H9 (cell line): ENCODE results near the gene TPD52L1. TPM values are rescaled to one million over a fixed set of nuclear protein-coding genes. Genes with fewer than 3 reads are reported as not detected.

Source experiments
- DNase-seq: peaks from one replicate; pipeline ENCODE4 v3.0.0-alpha.2; 2017
- H2AFZ ChIP-seq: one replicate; pipeline ENCODE4 v1.6.1; 2013; ENCODE audit warnings: mild to moderate bottlenecking, low read length, control low read depth, moderate library complexity
- H2AK5ac ChIP-seq: 2 replicates; pipeline ENCODE4 v1.6.1; 2013; ENCODE audit warnings: low read length, control low read depth, mixed read lengths; ENCODE audit not compliant: insufficient read length
- H2BK120ac ChIP-seq: one replicate; pipeline ENCODE4 v1.6.1; 2013; ENCODE audit warnings: low read depth, mild to moderate bottlenecking, low read length, control low read depth, inconsistent platforms; ENCODE audit not compliant: poor library complexity, severe bottlenecking
- H2BK12ac ChIP-seq: 2 replicates; pipeline ENCODE4 v1.6.1; 2013; ENCODE audit warnings: low read length, control low read depth, mixed read lengths, low read depth; ENCODE audit not compliant: insufficient read length
- H2BK15ac ChIP-seq: 2 replicates; pipeline ENCODE4 v1.6.1; 2013; ENCODE audit warnings: low read depth, low read length, control low read depth
- H2BK20ac ChIP-seq: one replicate; pipeline ENCODE4 v1.6.1; 2013; ENCODE audit warnings: low read depth, mild to moderate bottlenecking, low read length, control low read depth, inconsistent platforms; ENCODE audit not compliant: poor library complexity, severe bottlenecking
- H2BK5ac ChIP-seq: 2 replicates; pipeline ENCODE4 v1.6.1; 2013; ENCODE audit warnings: low read length, control low read depth, mixed read lengths; ENCODE audit not compliant: insufficient read length
- H3K14ac ChIP-seq: 2 replicates; pipeline ENCODE4 v1.6.1; 2013; ENCODE audit warnings: low read length, control low read depth; ENCODE audit not compliant: insufficient read depth
- H3K18ac ChIP-seq: 2 replicates; pipeline ENCODE4 v1.6.1; 2013; ENCODE audit warnings: low read depth, mild to moderate bottlenecking, mixed read lengths, low read length, control low read depth; ENCODE audit not compliant: insufficient read length
- H3K23ac ChIP-seq: 2 replicates; pipeline ENCODE4 v1.6.1; 2013; ENCODE audit warnings: low read length, control low read depth, mixed read lengths, low read depth; ENCODE audit not compliant: insufficient read length
- H3K23me2 ChIP-seq: 2 replicates; pipeline ENCODE4 v1.6.1; 2013; ENCODE audit warnings: low read depth, mild to moderate bottlenecking, mixed read lengths, low read length, control low read depth; ENCODE audit not compliant: insufficient read length, poor library complexity, severe bottlenecking
- H3K27ac ChIP-seq: 2 replicates; pipeline ENCODE4 v1.5.1; 2013; ENCODE audit warnings: low read length, control low read depth, mixed read lengths, low read depth; ENCODE audit not compliant: insufficient read length
- H3K27me3 ChIP-seq: 2 replicates; pipeline ENCODE4 v1.6.1; 2013; ENCODE audit warnings: low read length, control low read depth, inconsistent platforms; ENCODE audit not compliant: insufficient read depth
- H3K4ac ChIP-seq: 2 replicates; pipeline ENCODE4 v1.6.1; 2013; ENCODE audit warnings: low read depth, mild to moderate bottlenecking, control low read depth, inconsistent platforms, low read length, moderate library complexity
- H3K4me1 ChIP-seq: 2 replicates; pipeline ENCODE4 v1.6.1; 2013; ENCODE audit warnings: low read length, control low read depth, inconsistent platforms; ENCODE audit not compliant: insufficient read depth
- H3K4me2 ChIP-seq: 2 replicates; pipeline ENCODE4 v1.6.1; 2013; ENCODE audit warnings: low read length, control low read depth, mixed read lengths; ENCODE audit not compliant: insufficient read length, insufficient read depth
- H3K56ac ChIP-seq: 2 replicates; pipeline ENCODE4 v1.6.1; 2013; ENCODE audit warnings: low read depth, mild to moderate bottlenecking, mixed read lengths, low read length, control low read depth; ENCODE audit not compliant: insufficient read length
- H3K79me1 ChIP-seq: 2 replicates; pipeline ENCODE4 v1.6.1; 2013; ENCODE audit warnings: low read depth, mild to moderate bottlenecking, moderate library complexity, low read length, control low read depth, inconsistent platforms; ENCODE audit not compliant: insufficient read depth, poor library complexity, severe bottlenecking
- H3K79me2 ChIP-seq: 2 replicates; pipeline ENCODE4 v1.6.1; 2013; ENCODE audit warnings: low read length, control low read depth, inconsistent platforms; ENCODE audit not compliant: insufficient read depth
- H3K9ac ChIP-seq: 2 replicates; pipeline ENCODE4 v1.6.1; 2013; ENCODE audit warnings: low read length, control low read depth, mixed read lengths; ENCODE audit not compliant: insufficient read length; ENCODE audit errors: extremely low read depth
- H3K9me3 ChIP-seq: one replicate; pipeline ENCODE4 v1.6.1; 2013; ENCODE audit warnings: low read depth, low read length, inconsistent platforms; ENCODE audit not compliant: control insufficient read depth
- H3T11ph ChIP-seq: one replicate; pipeline ENCODE4 v1.6.1; 2013; ENCODE audit warnings: mild to moderate bottlenecking, low read length, control low read depth, inconsistent platforms
- H4K20me1 ChIP-seq: one replicate; pipeline ENCODE4 v1.6.1; 2013; ENCODE audit not compliant: control insufficient read depth, insufficient read length, insufficient read depth
- H4K5ac ChIP-seq: 2 replicates; pipeline ENCODE4 v1.6.1; 2013; ENCODE audit warnings: low read depth, mild to moderate bottlenecking, mixed read lengths, low read length, control low read depth; ENCODE audit not compliant: insufficient read length
- H4K8ac ChIP-seq: replicated peaks from 2 replicates; pipeline ENCODE4 v1.6.1; 2013; ENCODE audit warnings: low read length, control low read depth, mixed read lengths, low read depth; ENCODE audit not compliant: insufficient read length
- H4K91ac ChIP-seq: 2 replicates; pipeline ENCODE4 v1.6.1; 2013; ENCODE audit warnings: low read depth, mild to moderate bottlenecking, moderate library complexity, mixed read lengths, low read length, control low read depth; ENCODE audit not compliant: insufficient read length
- H3K27ac Mint-ChIP-seq, 3 experiments: 2 replicates in 2 of 3; 3 replicates in 1 of 3; pipeline ENCODE4 v1.8.0; 2020 to 2021; ENCODE audit warnings: mixed read lengths in 3 of 3, mild to moderate bottlenecking in 1 of 3, moderate library complexity in 1 of 3
- H3K27me3 Mint-ChIP-seq: 2 replicates; pipeline ENCODE4 v1.8.0; 2021; ENCODE audit warnings: low read depth, mild to moderate bottlenecking, moderate library complexity, mixed read lengths
- H3K36me3 Mint-ChIP-seq, 3 experiments: 2 replicates in 2 of 3; 3 replicates in 1 of 3; pipeline ENCODE4 v1.8.0; 2020 to 2021; ENCODE audit warnings: low read depth in 3 of 3, mixed read lengths in 3 of 3; ENCODE audit not compliant: insufficient read depth in 1 of 3
- H3K4me1 Mint-ChIP-seq, 2 experiments: 2 replicates each; pipeline ENCODE4 v1.8.0; 2020; ENCODE audit warnings: mixed read lengths in 2 of 2
- H3K4me3 Mint-ChIP-seq, 2 experiments: 2 replicates in 1 of 2; 3 replicates in 1 of 2; pipeline ENCODE4 v1.8.0; 2020 to 2021; ENCODE audit warnings: mild to moderate bottlenecking in 2 of 2, mixed read lengths in 2 of 2, moderate library complexity in 1 of 2
- H3K9me3 Mint-ChIP-seq, 2 experiments: 2 replicates in 1 of 2; 3 replicates in 1 of 2; pipeline ENCODE4 v1.8.0; 2020; ENCODE audit warnings: mild to moderate bottlenecking in 2 of 2, mixed read lengths in 2 of 2, moderate library complexity in 1 of 2
- WGBS: extraction: QIAGEN DNeasy Blood & Tissue Kit; methylation state at CpG from one replicate; pipeline ENCODE4 v1.1.7; 2013; ENCODE audit warnings: missing lambda C conversion rate, low lambda C conversion rate, mixed read lengths; ENCODE audit not compliant: insufficient read length; ENCODE audit errors: extremely low coverage; 5-methylcytosine and 5-hydroxymethylcytosine counted together
- total RNA-seq: library from RNA; stranded (reverse); gene quantifications from 2 replicates; pipeline ENCODE4 v1.2.1, GENCODE V29; 2021
- TF ChIP-seq, protein P1 (sequence below): fragments of 200-600 bp; sonication (generic); conservative IDR thresholded peaks from 3 replicates; pipeline ENCODE4 v1.8.0; 2021; ENCODE audit warnings: antibody characterized with exemption, mild to moderate bottlenecking

TPD52L1 gene
- total RNA-seq, 1 experiment from 2014 or later = 6.6 TPM

- Histone ChIP-seq H2BK15ac (no peak overlapping the region), H2AFZ (no peak overlapping the region), H3K27ac (no peak overlapping the region), H3K14ac (no peak overlapping the region), H4K5ac (no peak overlapping the region), H2BK12ac (no peak overlapping the region), H3K23me2 (peaks cover under 1% of the 10 kb centered on the region), H3K4me1 (0 out of 2 replicates have a peak, but pooled peaks cover 2% of the 10 kb centered on the region), H2BK120ac (no peak overlapping the region), H3K4me2 (no peak overlapping the region), H3K4ac (no peak overlapping the region), H2BK20ac (no peak overlapping the region), H3K27me3 (no peaks in the 10 kb centered on the region), H3K9me3 (no peaks in the 10 kb centered on the region), H3K9ac (no peak overlapping the region), H3K79me2 (no peaks in the 10 kb centered on the region), H3K23ac (no peak overlapping the region), H4K8ac (no peak overlapping the region), H3K79me1 (no peaks in the 10 kb centered on the region), H2AK5ac (no peak overlapping the region), H3T11ph (no peak overlapping the region), H3K56ac (no peak overlapping the region), H4K91ac (no peak overlapping the region), H2BK5ac (no peak overlapping the region), H3K18ac (no peak overlapping the region), H4K20me1 (no peaks in the 10 kb centered on the region)
- DNase-seq = no peak
- no CpG with 5 or more reads among the region's 3 CpGs for whole genome bisulfite sequencing
- Mint-ChIP-seq H3K27ac (no peak overlapping the region), H3K4me3 (no peak overlapping the region), H3K4me1 (peaks cover 2% of the 10 kb centered on the region in 2 experiments; a peak in 2 of 4 replicates), H3K9me3 (peaks cover 0 to 4% of the 10 kb centered on the region in 2 experiments; a peak in 2 of 5 replicates), H3K27me3 (peaks cover 21% of the 10 kb centered on the region), H3K36me3 (peaks cover 0 to 4% (median 0%) of the 10 kb centered on the region in 3 experiments; a peak in 1 of 7 replicates)
- TF ChIP-seq, protein P1, sequence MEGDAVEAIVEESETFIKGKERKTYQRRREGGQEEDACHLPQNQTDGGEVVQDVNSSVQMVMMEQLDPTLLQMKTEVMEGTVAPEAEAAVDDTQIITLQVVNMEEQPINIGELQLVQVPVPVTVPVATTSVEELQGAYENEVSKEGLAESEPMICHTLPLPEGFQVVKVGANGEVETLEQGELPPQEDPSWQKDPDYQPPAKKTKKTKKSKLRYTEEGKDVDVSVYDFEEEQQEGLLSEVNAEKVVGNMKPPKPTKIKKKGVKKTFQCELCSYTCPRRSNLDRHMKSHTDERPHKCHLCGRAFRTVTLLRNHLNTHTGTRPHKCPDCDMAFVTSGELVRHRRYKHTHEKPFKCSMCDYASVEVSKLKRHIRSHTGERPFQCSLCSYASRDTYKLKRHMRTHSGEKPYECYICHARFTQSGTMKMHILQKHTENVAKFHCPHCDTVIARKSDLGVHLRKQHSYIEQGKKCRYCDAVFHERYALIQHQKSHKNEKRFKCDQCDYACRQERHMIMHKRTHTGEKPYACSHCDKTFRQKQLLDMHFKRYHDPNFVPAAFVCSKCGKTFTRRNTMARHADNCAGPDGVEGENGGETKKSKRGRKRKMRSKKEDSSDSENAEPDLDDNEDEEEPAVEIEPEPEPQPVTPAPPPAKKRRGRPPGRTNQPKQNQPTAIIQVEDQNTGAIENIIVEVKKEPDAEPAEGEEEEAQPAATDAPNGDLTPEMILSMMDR = no peak
Measured at GRCh38 chr6:125306756-125307149, 153.2 kb downstream of the TPD52L1 start.
